Measurements from ENCODE around the gene SH3BP5L. TPM values are rescaled to one million over a fixed set of nuclear protein-coding genes. Genes with fewer than 3 reads are reported as not detected.

Gene SH3BP5L
- total RNA-seq, 4 donors from 2014 or later, result 16.8 to 24.6 (median 21.7) TPM

GRCh38 chr1:248821101-248821500, 4.6 kb downstream of the SH3BP5L start:
- DNase-seq (ENCODE audit: low spot score in 2 of 2), result no peak

GRCh38 chr1:248820041-248820585, 5.6 kb downstream of the SH3BP5L start:
- TF ChIP-seq EP300 (IDR thresholded peaks at IDR 0.05) (no peak), POLR2A (IDR thresholded peaks at IDR 0.05) (no peak), CTCF (IDR thresholded peaks at IDR 0.05) (no peak)
- Histone ChIP-seq H3K4me3 (no peak overlapping the region), H3K36me3 (peaks cover 0 to 69% (median 13%) of the 10 kb centered on the region in 3 donors), H3K27me3 (no peaks in the 10 kb centered on the region), H3K9me3 (no peaks in the 10 kb centered on the region), H3K27ac (no peak overlapping the region), H3K4me1 (peaks cover 0 to 74% (median 39%) of the 10 kb centered on the region in 4 donors)
- no peak for DNase-seq (ENCODE audit: low spot score in 2 of 2)
- WGBS, 2 donors, result 85 to 88% methylated on average over 7 of the region's 7 CpGs

More at GRCh38 chr1:248821101-248821500, 4.6 kb downstream of the SH3BP5L start:
- Histone ChIP-seq H3K4me1 (peaks cover 0 to 76% (median 41%) of the 10 kb centered on the region in 4 donors), H3K9me3 (no peaks in the 10 kb centered on the region), H3K36me3 (peaks cover 0 to 59% (median 6%) of the 10 kb centered on the region in 3 donors), H3K27me3 (no peaks in the 10 kb centered on the region), H3K27ac (no peak overlapping the region), H3K4me3 (no peak overlapping the region)
- TF ChIP-seq CTCF (IDR thresholded peaks at IDR 0.05), result no peak
- no peak for TF ChIP-seq POLR2A (IDR thresholded peaks at IDR 0.05)
- TF ChIP-seq EP300 (IDR thresholded peaks at IDR 0.05), result no peak
- 60 to 64% methylated on average over 2 to 3 of the region's 3 CpGs for WGBS, 2 donors

GRCh38 chr1:248818505-248819374, 7.0 kb downstream of the SH3BP5L start:
- no peak for DNase-seq (ENCODE audit: low spot score in 2 of 2)
- Histone ChIP-seq H3K4me1 (peaks cover 0 to 60% (median 25%) of the 10 kb centered on the region in 4 donors), H3K27me3 (no peaks in the 10 kb centered on the region), H3K36me3 (peaks cover 5 to 72% (median 24%) of the 10 kb centered on the region in 3 donors), H3K4me3 (no peak overlapping the region), H3K27ac (no peak overlapping the region), H3K9me3 (no peaks in the 10 kb centered on the region)
- WGBS, 2 donors, result 67 to 82% methylated on average over 5 of the region's 5 CpGs
- TF ChIP-seq CTCF (IDR thresholded peaks at IDR 0.05), result no peak
- no peak for TF ChIP-seq EP300 (IDR thresholded peaks at IDR 0.05)
- no peak for TF ChIP-seq POLR2A (IDR thresholded peaks at IDR 0.05)

GRCh38 chr1:248817065-248817464, 8.7 kb downstream of the SH3BP5L start:
- Histone ChIP-seq H3K9me3 (no peaks in the 10 kb centered on the region), H3K4me1 (peaks cover 0 to 43% (median 9%) of the 10 kb centered on the region in 4 donors), H3K27ac (no peak overlapping the region), H3K4me3 (no peak overlapping the region), H3K36me3 (peaks cover 5 to 82% (median 29%) of the 10 kb centered on the region in 3 donors), H3K27me3 (no peaks in the 10 kb centered on the region)
- 83 to 98% methylated on average over 6 of the region's 6 CpGs for WGBS, 2 donors
- TF ChIP-seq CTCF (IDR thresholded peaks at IDR 0.05) (no peak), POLR2A (IDR thresholded peaks at IDR 0.05) (no peak), EP300 (IDR thresholded peaks at IDR 0.05) (no peak)
- no peak for DNase-seq (ENCODE audit: low spot score in 2 of 2)

Data from tibial nerve (tissue), 4 donors.